ENCODE data around the gene TMEM167B. TPM values are rescaled to one million over a fixed set of nuclear protein-coding genes. Genes with fewer than 3 reads are reported as not detected.

The TMEM167B gene
- total RNA-seq, 4 donors from 2014 or later, result 13.5 to 28.2 (median 19.5) TPM

GRCh38 chr1:109118089-109118488 is 27.5 kb downstream of the TMEM167B start:
- Histone ChIP-seq H3K36me3 (no peaks in the 10 kb centered on the region), H3K27me3 (peaks cover 0 to 23% of the 10 kb centered on the region in 2 donors), H3K4me1 (peaks cover 0 to 16% (median 10%) of the 10 kb centered on the region in 4 donors), H3K9me3 (no peaks in the 10 kb centered on the region), H3K4me3 (no peak overlapping the region), H3K27ac (no peak overlapping the region)
- 76 to 81% methylated on average over 3 of the region's 3 CpGs for WGBS, 2 donors
- TF ChIP-seq EP300 (IDR thresholded peaks at IDR 0.05) (no peak), POLR2A (IDR thresholded peaks at IDR 0.05) (no peak), CTCF (IDR thresholded peaks at IDR 0.05) (no peak)
- DNase-seq (ENCODE audit: low spot score in 2 of 2), result no peak

GRCh38 chr1:109120356-109120755 is 29.8 kb downstream of the TMEM167B start:
- no peaks in the 10 kb centered on the region for H3K36me3 ChIP-seq
- H3K9me3 ChIP-seq, result no peaks in the 10 kb centered on the region
- WGBS, 2 donors, result 90 to 94% methylated on average over 5 of the region's 5 CpGs
- no peak for TF ChIP-seq POLR2A (IDR thresholded peaks at IDR 0.05)
- TF ChIP-seq EP300 (IDR thresholded peaks at IDR 0.05), result no peak
- TF ChIP-seq CTCF (IDR thresholded peaks at IDR 0.05), result no peak
- H3K4me1 ChIP-seq, result no peaks in the 10 kb centered on the region
- no peak for DNase-seq (ENCODE audit: low spot score in 2 of 2)
- no peak overlapping the region for H3K4me3 ChIP-seq
- H3K27ac ChIP-seq, result no peak overlapping the region
- peaks cover 0 to 8% of the 10 kb centered on the region in 2 donors for H3K27me3 ChIP-seq

DNA sequence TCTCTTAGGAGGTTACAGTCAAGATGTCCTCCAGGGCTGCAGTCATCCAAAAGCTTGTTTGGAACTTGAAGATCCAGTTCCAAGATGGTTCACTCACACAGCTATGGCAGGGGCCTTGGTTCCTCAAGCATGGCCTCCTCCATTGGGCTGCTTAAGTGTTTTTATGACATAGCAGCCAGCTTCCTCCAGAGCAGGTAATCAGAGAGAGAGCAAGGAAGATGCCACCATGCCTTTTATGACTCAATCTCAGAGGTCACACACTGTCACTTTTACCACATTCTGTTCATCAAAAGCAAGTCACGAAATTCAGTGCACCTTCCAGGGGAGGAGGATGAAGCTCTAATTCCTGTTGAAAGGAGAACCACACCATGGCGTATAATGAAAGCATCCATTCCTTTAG is 40.5 kb downstream of the TMEM167B start:
- Histone ChIP-seq H3K27ac (no peak overlapping the region), H3K27me3 (no peaks in the 10 kb centered on the region), H3K9me3 (no peaks in the 10 kb centered on the region), H3K4me1 (peaks cover 0 to 8% (median 0%) of the 10 kb centered on the region in 4 donors), H3K4me3 (no peak overlapping the region), H3K36me3 (no peaks in the 10 kb centered on the region)
- DNase-seq (ENCODE audit: low spot score in 2 of 2), result no peak
- TF ChIP-seq POLR2A (IDR thresholded peaks at IDR 0.05), result no peak
- WGBS, 2 donors, result 92 to 94% methylated on average over 2 of the region's 2 CpGs

DNA sequence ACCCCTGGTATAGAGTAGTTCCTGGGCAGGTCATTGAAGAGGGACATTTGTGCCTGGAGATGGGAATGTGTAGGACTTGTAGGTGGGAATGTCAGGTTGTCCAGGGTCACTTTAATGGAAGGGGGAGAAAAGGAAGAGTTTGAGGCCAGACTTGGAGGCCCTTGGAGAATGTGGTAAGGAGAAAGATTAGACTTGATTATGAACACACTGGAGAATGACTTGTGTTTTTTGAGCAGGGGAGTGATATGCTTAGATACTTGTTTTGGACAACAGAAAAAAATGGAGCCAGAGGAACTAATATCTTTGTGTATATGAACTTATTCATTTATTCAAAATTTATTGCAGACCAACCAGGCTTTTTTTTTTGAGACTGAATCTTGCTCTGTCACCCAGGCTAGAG is 41.2 kb downstream of the TMEM167B start:
- H3K36me3 ChIP-seq, result no peaks in the 10 kb centered on the region
- no peak for DNase-seq (ENCODE audit: low spot score in 2 of 2)
- no peak overlapping the region for H3K27ac ChIP-seq
- peaks cover 0 to 8% (median 0%) of the 10 kb centered on the region in 4 donors for H3K4me1 ChIP-seq
- H3K9me3 ChIP-seq, result no peaks in the 10 kb centered on the region
- H3K27me3 ChIP-seq, result no peaks in the 10 kb centered on the region
- no peak for TF ChIP-seq POLR2A (IDR thresholded peaks at IDR 0.05)
- TF ChIP-seq EP300 (IDR thresholded peaks at IDR 0.05), result no peak
- TF ChIP-seq CTCF (IDR thresholded peaks at IDR 0.05), result no peak
- no peak overlapping the region for H3K4me3 ChIP-seq

- no peak for TF ChIP-seq CTCF (IDR thresholded peaks at IDR 0.05)
- TF ChIP-seq POLR2A (IDR thresholded peaks at IDR 0.05), result no peak
- TF ChIP-seq EP300 (IDR thresholded peaks at IDR 0.05), result no peak
- no peak for DNase-seq (ENCODE audit: low spot score in 2 of 2)
- Histone ChIP-seq H3K27me3 (no peaks in the 10 kb centered on the region), H3K36me3 (no peaks in the 10 kb centered on the region), H3K27ac (no peak overlapping the region), H3K4me3 (no peak overlapping the region), H3K9me3 (no peaks in the 10 kb centered on the region), H3K4me1 (peaks cover 0 to 8% (median 0%) of the 10 kb centered on the region in 4 donors)
- 81 to 82% methylated on average over 4 of the region's 4 CpGs for WGBS, 2 donors
Measured at GRCh38 chr1:109133002-109133706, 42.6 kb downstream of the TMEM167B start.

Measured in tibial nerve (tissue), 4 donors.